Measurements from ENCODE around the gene TEPSIN. TPM values are rescaled to one million over a fixed set of nuclear protein-coding genes. Genes with fewer than 3 reads are reported as not detected.

TEPSIN gene
- total and polyA plus RNA-seq, 2 donors (not counting 1 experiment from before 2014, with no cell fraction given) = 5.6 to 11.2 TPM

DNA sequence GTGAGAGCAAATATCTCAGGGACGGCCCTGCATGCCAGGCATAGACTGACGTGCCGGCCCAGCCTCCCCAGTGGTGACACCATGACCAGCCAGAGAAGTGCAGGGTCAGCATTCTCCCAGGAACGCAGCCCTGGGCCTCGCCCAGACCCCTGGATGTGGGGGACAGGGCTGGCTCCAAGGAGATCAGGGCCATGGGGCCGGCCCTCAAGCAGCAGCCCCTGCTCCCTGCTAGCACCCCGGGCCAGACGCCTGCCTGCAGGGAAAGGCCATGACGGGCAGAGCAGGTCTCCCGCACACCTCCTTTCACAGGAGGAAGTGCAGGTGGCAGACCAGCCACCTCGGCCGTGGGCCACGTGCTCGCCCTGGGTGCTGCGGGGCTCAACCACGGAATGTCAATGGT is 9.8 kb upstream of the TEPSIN start:
- Histone ChIP-seq H3K4me1 (ENCODE audit: control insufficient read depth, extremely low read depth, insufficient read depth, low read length) (peaks cover 2% of the 10 kb centered on the region), H4K20me1 (ENCODE audit: control insufficient read depth, extremely low read depth, insufficient read depth, low read length) (no peaks in the 10 kb centered on the region), H2AFZ (ENCODE audit: low read length) (no peak overlapping the region), H3K79me2 (ENCODE audit: control insufficient read depth, insufficient read depth, low read length) (peaks cover 3% of the 10 kb centered on the region), H3K4me2 (ENCODE audit: extremely low read depth, insufficient read depth, low read length) (no peak overlapping the region), H3K9me3 (ENCODE audit: control insufficient read depth, insufficient read depth, low read depth, low read length) (no peaks in the 10 kb centered on the region), H3K4me3 (replicated peaks in 1 of 4; ENCODE audit: control extremely low read depth in 1 of 4, insufficient read depth in 1 of 4, low read depth in 3 of 4, low read length in 4 of 4) (no peak overlapping the region), H3K9ac (ENCODE audit: insufficient read depth, low read length) (no peak overlapping the region), H3K27ac (ENCODE audit: insufficient read depth, low read length) (no peak overlapping the region), H3K36me3 (ENCODE audit: control insufficient read depth, insufficient read depth, low read length) (peaks cover 11% of the 10 kb centered on the region), H3K27me3 (ENCODE audit: control insufficient read depth, insufficient read depth, low read length) (no peaks in the 10 kb centered on the region)
- TF ChIP-seq EZH2 (IDR thresholded peaks at IDR 0.05; ENCODE audit: low read length, missing control alignments) = no peak
- no peak for DNase-seq (ENCODE audit: low read depth in 2 of 2)

- no peak overlapping the region for H3K27ac ChIP-seq (ENCODE audit: insufficient read depth, low read length)
- no peaks in the 10 kb centered on the region for H4K20me1 ChIP-seq (ENCODE audit: control insufficient read depth, extremely low read depth, insufficient read depth, low read length)
- H3K27me3 ChIP-seq (ENCODE audit: control insufficient read depth, insufficient read depth, low read length) = no peaks in the 10 kb centered on the region
- H3K36me3 ChIP-seq (ENCODE audit: control insufficient read depth, insufficient read depth, low read length) = peaks cover 11% of the 10 kb centered on the region
- no peak overlapping the region for H3K4me3 ChIP-seq (replicated peaks in 1 of 4; ENCODE audit: control extremely low read depth in 1 of 4, insufficient read depth in 1 of 4, low read depth in 3 of 4, low read length in 4 of 4)
- TF ChIP-seq EZH2 (IDR thresholded peaks at IDR 0.05; ENCODE audit: low read length, missing control alignments) (no peak), CTCF (conservative IDR thresholded peaks at IDR 0.05 in 1 of 2, IDR thresholded peaks at IDR 0.05 in 1 of 2; ENCODE audit: low read depth in 1 of 2, low read length in 2 of 2) (no peak)
- DNase-seq (ENCODE audit: low read depth in 2 of 2) = no peak
- no peaks in the 10 kb centered on the region for H3K9me3 ChIP-seq (ENCODE audit: control insufficient read depth, insufficient read depth, low read depth, low read length)
- no peaks in the 10 kb centered on the region for H3K79me2 ChIP-seq (ENCODE audit: control insufficient read depth, insufficient read depth, low read length)
- no peak overlapping the region for H3K4me2 ChIP-seq (ENCODE audit: extremely low read depth, insufficient read depth, low read length)
- H2AFZ ChIP-seq (ENCODE audit: low read length) = no peak overlapping the region
- H3K9ac ChIP-seq (ENCODE audit: insufficient read depth, low read length) = no peak overlapping the region
- peaks cover 2% of the 10 kb centered on the region for H3K4me1 ChIP-seq (ENCODE audit: control insufficient read depth, extremely low read depth, insufficient read depth, low read length)
Measured at GRCh38 chr17:81247339-81247990, 8.6 kb upstream of the TEPSIN start.

- Histone ChIP-seq H3K27ac (ENCODE audit: insufficient read depth, low read length) (no peak overlapping the region), H3K9ac (ENCODE audit: insufficient read depth, low read length) (no peak overlapping the region), H3K9me3 (ENCODE audit: control insufficient read depth, insufficient read depth, low read depth, low read length) (no peaks in the 10 kb centered on the region), H2AFZ (ENCODE audit: low read length) (no peak overlapping the region), H3K4me1 (ENCODE audit: control insufficient read depth, extremely low read depth, insufficient read depth, low read length) (peaks cover 2% of the 10 kb centered on the region), H3K27me3 (ENCODE audit: control insufficient read depth, insufficient read depth, low read length) (no peaks in the 10 kb centered on the region), H3K4me3 (replicated peaks in 1 of 4; ENCODE audit: control extremely low read depth in 1 of 4, insufficient read depth in 1 of 4, low read depth in 3 of 4, low read length in 4 of 4) (no peak overlapping the region), H4K20me1 (ENCODE audit: control insufficient read depth, extremely low read depth, insufficient read depth, low read length) (no peaks in the 10 kb centered on the region), H3K79me2 (ENCODE audit: control insufficient read depth, insufficient read depth, low read length) (peaks cover under 1% of the 10 kb centered on the region), H3K4me2 (ENCODE audit: extremely low read depth, insufficient read depth, low read length) (no peak overlapping the region), H3K36me3 (ENCODE audit: control insufficient read depth, insufficient read depth, low read length) (peaks cover 13% of the 10 kb centered on the region)
- no peak for TF ChIP-seq EZH2 (IDR thresholded peaks at IDR 0.05; ENCODE audit: low read length, missing control alignments)
- TF ChIP-seq CTCF (conservative IDR thresholded peaks at IDR 0.05 in 1 of 2, IDR thresholded peaks at IDR 0.05 in 1 of 2; ENCODE audit: low read depth in 1 of 2, low read length in 2 of 2) = no peak
- DNase-seq (ENCODE audit: low read depth in 2 of 2) = no peak
Measured at GRCh38 chr17:81246679-81247338, 8.0 kb upstream of the TEPSIN start.

Data from fibroblast of lung (primary cell).